IMR-90 (cell line): ENCODE measurements around the gene SLC9A7. TPM values are rescaled to one million over a fixed set of nuclear protein-coding genes. Genes with fewer than 3 reads are reported as not detected.

ENCODE experiments used
- ATAC-seq: fragments of 200-7000 bp; cut with Tn5 transposase; 2 replicates; pipeline ENCODE4 v1.9.1; 2020; ENCODE audit warnings: low read depth, mild to moderate bottlenecking, moderate library complexity
- BruUV-seq: library from RNA; stranded (reverse); fragments of 400-500 nt; replicated peaks from 2 replicates; lab custom pipeline; 2021; lab: Mats Ljungman, UMichigan
- CTCF ChIA-PET: fragments of 300-600 bp; formaldehyde crosslinking; extraction: SDS; loops from one replicate; lab custom pipeline; 2021; ENCODE audit warnings: antibody characterized with exemption; lab: Yijun Ruan, JAX
- POLR2A ChIA-PET: fragments of 300-600 bp; sonication (Branson Sonifier 250); formaldehyde crosslinking; loops from one replicate; lab custom pipeline; 2022; ENCODE audit warnings: antibody characterized with exemption; ENCODE audit not compliant: unreplicated experiment; lab: Charles Lee
- DNase-seq: peaks from one replicate; pipeline ENCODE4 v3.0.0; 2013
- H2AFZ ChIP-seq: replicated peaks from 2 replicates; pipeline ENCODE3; 2013; ENCODE audit warnings: low read length, mild to moderate bottlenecking; ENCODE audit not compliant: poor library complexity
- H2AK5ac ChIP-seq: 2 replicates; pipeline ENCODE4 v1.6.1; 2013; ENCODE audit warnings: low read depth, low read length, inconsistent platforms
- H2AK9ac ChIP-seq: replicated peaks from 2 replicates; pipeline ENCODE3; 2013; ENCODE audit warnings: mild to moderate bottlenecking, low read depth, low read length, moderate library complexity; ENCODE audit not compliant: poor library complexity
- H2BK120ac ChIP-seq: 2 replicates; pipeline ENCODE4 v1.6.1; 2013; ENCODE audit warnings: low read depth, low read length, inconsistent platforms
- H2BK15ac ChIP-seq: 3 replicates; pipeline ENCODE4 v1.6.1; 2013; ENCODE audit warnings: low read depth, low read length, inconsistent platforms
- H2BK20ac ChIP-seq: 2 replicates; pipeline ENCODE4 v1.6.1; 2013; ENCODE audit warnings: low read depth, mild to moderate bottlenecking, inconsistent platforms, low read length, moderate library complexity
- H2BK5ac ChIP-seq: 2 replicates; pipeline ENCODE4 v1.6.1; 2013; ENCODE audit warnings: mild to moderate bottlenecking, low read depth, low read length, inconsistent platforms; ENCODE audit not compliant: poor library complexity, severe bottlenecking
- H3K14ac ChIP-seq: replicated peaks from 2 replicates; pipeline ENCODE4 v1.6.1; 2013; ENCODE audit warnings: low read depth, low read length, inconsistent platforms
- H3K18ac ChIP-seq: 2 replicates; pipeline ENCODE4 v1.6.1; 2013; ENCODE audit warnings: low read depth, low read length, control low read depth
- H3K23ac ChIP-seq: 2 replicates; pipeline ENCODE4 v1.6.1; 2013; ENCODE audit warnings: low read depth, low read length, inconsistent platforms
- H3K27ac ChIP-seq: 2 replicates; pipeline ENCODE4 v1.5.1; 2013; ENCODE audit warnings: mild to moderate bottlenecking, control low read depth, low read length; ENCODE audit not compliant: insufficient read depth
- H3K27me3 ChIP-seq: 2 replicates; pipeline ENCODE4 v1.6.1; 2013; ENCODE audit warnings: low read length; ENCODE audit not compliant: control insufficient read depth, insufficient read depth
- H3K36me3 ChIP-seq: 2 replicates; pipeline ENCODE4 v1.6.1; 2013; ENCODE audit warnings: low read length, mixed read lengths; ENCODE audit not compliant: control insufficient read depth, insufficient read depth
- H3K4ac ChIP-seq: 2 replicates; pipeline ENCODE4 v1.6.1; 2013; ENCODE audit warnings: low read depth, low read length, inconsistent platforms
- H3K4me1 ChIP-seq: 2 replicates; pipeline ENCODE4 v1.6.1; 2013; ENCODE audit warnings: low read length, mixed read lengths; ENCODE audit not compliant: control insufficient read depth, insufficient read depth
- H3K4me2 ChIP-seq: 2 replicates; pipeline ENCODE4 v1.6.1; 2013; ENCODE audit warnings: low read depth, mild to moderate bottlenecking, control low read depth, low read length, moderate library complexity
- H3K4me3 ChIP-seq: 2 replicates; pipeline ENCODE4 v1.5.1; 2013; ENCODE audit warnings: low read depth, mild to moderate bottlenecking, control low read depth, low read length, moderate library complexity; ENCODE audit not compliant: insufficient read depth
- H3K56ac ChIP-seq: 2 replicates; pipeline ENCODE4 v1.6.1; 2013; ENCODE audit warnings: low read length, inconsistent platforms; ENCODE audit not compliant: insufficient read depth; ENCODE audit errors: extremely low read depth
- H3K79me1 ChIP-seq, 2 experiments: 2 replicates each; pipeline ENCODE4 v1.6.1; 2013; ENCODE audit warnings: low read length in 2 of 2, inconsistent platforms in 1 of 2, low read depth in 1 of 2
- H3K9ac ChIP-seq: 2 replicates; pipeline ENCODE4 v1.6.1; 2013; ENCODE audit warnings: low read depth, low read length, control low read depth
- H3K9me1 ChIP-seq: 2 replicates; pipeline ENCODE4 v1.6.1; 2013; ENCODE audit warnings: low read length, inconsistent platforms; ENCODE audit not compliant: insufficient read depth
- H3K9me3 ChIP-seq: 2 replicates; pipeline ENCODE4 v1.6.1; 2013; ENCODE audit warnings: low read length; ENCODE audit not compliant: control insufficient read depth, insufficient read depth
- H4K20me1 ChIP-seq: 2 replicates; pipeline ENCODE4 v1.6.1; 2013; ENCODE audit warnings: low read length, inconsistent platforms; ENCODE audit not compliant: insufficient read depth
- H4K5ac ChIP-seq: 2 replicates; pipeline ENCODE4 v1.6.1; 2013; ENCODE audit warnings: mild to moderate bottlenecking, low read depth, low read length, control low read depth
- H4K8ac ChIP-seq, 2 experiments: 2 replicates each; pipeline ENCODE4 v1.6.1; 2013; ENCODE audit warnings: low read depth in 2 of 2, low read length in 2 of 2, control low read depth in 1 of 2, inconsistent platforms in 1 of 2
- H4K91ac ChIP-seq: 2 replicates; pipeline ENCODE4 v1.6.1; 2013; ENCODE audit warnings: low read depth, low read length, inconsistent platforms; ENCODE audit not compliant: insufficient read depth
- CHD1 ChIP-seq: IDR thresholded peaks from 2 replicates; pipeline ENCODE4 v1.6.1; 2012; ENCODE audit warnings: low read depth, low read length, improper control_type of control experiment
- FOS ChIP-seq: fragments of 150-350 bp; IDR thresholded peaks from 2 replicates; pipeline ENCODE4 v1.6.1; 2016; ENCODE audit warnings: low read depth, low read length
- MXI1 ChIP-seq: IDR thresholded peaks from 2 replicates; pipeline ENCODE4 v1.6.1; 2012; ENCODE audit warnings: low read depth, mild to moderate bottlenecking, low read length, moderate library complexity, borderline replicate concordance
- NFE2L2 ChIP-seq: fragments of 150-350 bp; IDR thresholded peaks from 2 replicates; pipeline ENCODE4 v1.6.1; 2016; ENCODE audit warnings: low read depth, mild to moderate bottlenecking, low read length
- RAD21 ChIP-seq: IDR thresholded peaks from 2 replicates; pipeline ENCODE4 v1.6.1; 2012; ENCODE audit warnings: low read length, improper control_type of control experiment
- RCOR1 ChIP-seq: IDR thresholded peaks from 2 replicates; pipeline ENCODE4 v1.6.1; 2012; ENCODE audit warnings: mild to moderate bottlenecking, low read length, improper control_type of control experiment; ENCODE audit not compliant: insufficient replicate concordance
- RFX5 ChIP-seq: IDR thresholded peaks from 2 replicates; pipeline ENCODE4 v1.8.0; 2012; ENCODE audit warnings: low read depth, mild to moderate bottlenecking, low read length, moderate library complexity
- WGBS, 2 experiments: methylation state at CpG; one replicate each; pipeline versions ENCODE4 v1.1.5 to v1.1.7; 2013; ENCODE audit warnings: missing lambda C conversion rate in 2 of 2; ENCODE audit not compliant: insufficient read length in 1 of 2; ENCODE audit errors: extremely low coverage in 2 of 2; 5-methylcytosine and 5-hydroxymethylcytosine counted together
- dilution Hi-C: fragments of 300-500 bp; cut with HindIII; formaldehyde crosslinking; loops from one replicate; pipeline ENCODE4 v1.14.3; 2018; ENCODE audit warnings: low sequenced_read_pairs; ENCODE audit not compliant: unreplicated experiment
- in situ Hi-C: fragments of 300-500 bp; cut with MboI; formaldehyde crosslinking; loops from 3 replicates; pipeline ENCODE4 v1.14.3; 2019; ENCODE audit warnings: low sequenced_read_pairs, inconsistent platforms, mixed read lengths
- intact Hi-C: fragments of 100-400 bp; cut with micrococcal nuclease; formaldehyde crosslinking; loops from 2 replicates; pipeline ENCODE4 v1.10.0; 2022
- polyA plus RNA-seq, 3 experiments: library from polyadenylated mRNA; depleted of rRNA; stranded (reverse); fragments of >200 nt; gene quantifications; 2 replicates each; pipeline ENCODE4 v1.2.3, GENCODE V29; 2012; ENCODE audit warnings: low replicate concordance in 1 of 3
- total RNA-seq: library from RNA; depleted of rRNA; stranded (reverse); fragments of >200 nt; gene quantifications from 2 replicates; pipeline ENCODE4 v1.2.3, GENCODE V29; 2012
- TF ChIP-seq, protein P1 (sequence below): fragments of 150-350 bp; IDR thresholded peaks from 2 replicates; pipeline ENCODE4 v1.6.1; 2016; ENCODE audit warnings: low read depth, mild to moderate bottlenecking, low read length, moderate library complexity, borderline replicate concordance
- TF ChIP-seq, protein P2 (sequence below): fragments of 150-350 bp; IDR thresholded peaks from 2 replicates; pipeline ENCODE4 v1.6.1; 2017; ENCODE audit warnings: mild to moderate bottlenecking, antibody characterized with exemption, low read length, low read depth

SLC9A7 gene
- total and polyA plus RNA-seq, 2 of the 4 experiments (the other 2 are of a cell fraction) = 14.4 to 76.4 TPM

DNA sequence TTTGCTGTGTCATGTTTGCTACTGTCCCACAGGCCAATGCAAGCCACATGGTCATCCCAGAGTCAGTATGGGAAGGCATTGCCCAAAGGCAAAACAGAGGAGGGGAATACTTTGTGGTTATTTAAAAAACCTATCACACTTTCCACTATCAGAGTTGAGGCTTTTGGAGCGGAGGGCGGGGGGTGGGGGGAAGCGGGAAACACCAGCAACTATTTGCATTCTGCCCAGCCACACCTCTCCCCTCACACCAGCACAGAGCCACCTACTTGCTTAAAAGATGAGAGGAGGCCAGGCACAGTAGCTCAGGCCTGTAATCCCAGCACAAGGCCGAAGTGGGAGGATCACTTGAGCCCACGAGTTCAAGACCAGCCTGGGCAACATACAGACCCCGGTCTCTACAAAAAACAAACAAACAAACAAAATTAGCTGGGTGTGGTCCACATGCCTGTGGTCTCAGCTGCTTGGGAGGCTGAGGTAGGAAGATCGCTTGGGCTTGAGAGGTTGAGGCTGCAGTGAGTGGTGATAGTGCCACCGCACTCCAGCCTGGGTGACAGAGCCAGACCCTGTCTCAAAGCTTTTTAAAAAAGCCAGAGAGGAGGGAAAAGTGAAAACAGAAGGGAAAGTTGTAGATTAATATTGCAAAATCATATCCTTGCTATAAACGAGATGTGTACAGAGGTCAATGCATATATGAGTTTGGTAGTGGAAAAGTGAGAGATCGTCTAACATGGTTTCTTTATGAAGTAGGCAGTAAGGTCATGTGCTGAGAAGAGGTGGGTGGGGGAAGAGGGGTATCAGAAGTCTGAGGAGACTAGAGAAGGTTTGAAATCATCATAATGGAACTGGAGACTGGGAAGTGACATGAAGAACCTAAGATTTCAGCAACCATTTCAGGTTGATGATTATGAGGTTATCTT lies 187.2 kb downstream of the SLC9A7 start:
- Histone ChIP-seq H3K9me1 (no peaks in the 10 kb centered on the region), H3K4me2 (no peak overlapping the region), H3K9me3 (no peaks in the 10 kb centered on the region), H3K4ac (no peak overlapping the region), H3K4me1 (peaks cover 2% of the 10 kb centered on the region; the same call in 1 of the 2 replicates), H2AFZ (no peak overlapping the region), H2AK9ac (no peak overlapping the region), H4K91ac (no peak overlapping the region), H3K4me3 (no peak overlapping the region), H2BK20ac (no peak overlapping the region), H3K36me3 (no peaks in the 10 kb centered on the region), H3K9ac (no peak overlapping the region), H4K8ac (no peak overlapping the region), H2BK5ac (no peak overlapping the region), H3K27me3 (no peaks in the 10 kb centered on the region), H4K20me1 (no peaks in the 10 kb centered on the region), H2AK5ac (no peak overlapping the region), H2BK15ac (no peak overlapping the region), H4K5ac (no peak overlapping the region), H3K56ac (no peak overlapping the region), H3K23ac (no peak overlapping the region), H2BK120ac (no peak overlapping the region), H3K14ac (no peak overlapping the region), H3K27ac (no peak overlapping the region), H3K18ac (no peak overlapping the region), H3K79me1 (peaks cover 0 to 14% of the 10 kb centered on the region in 2 experiments; a peak in 2 of 4 replicates)
- BruUV-seq = no TSS peak
- ChIA-PET CTCF (interaction anchor here (1.1 to 1.7 kb wide), 2 partner anchors 70 to 78 kb away, joined by 3 to 5 read pairs; no protein-coding TSS in a partner anchor), POLR2A (no interaction called here)
- no peak for DNase-seq
- dilution Hi-C loops = no loop called here
- TF ChIP-seq, protein P1, sequence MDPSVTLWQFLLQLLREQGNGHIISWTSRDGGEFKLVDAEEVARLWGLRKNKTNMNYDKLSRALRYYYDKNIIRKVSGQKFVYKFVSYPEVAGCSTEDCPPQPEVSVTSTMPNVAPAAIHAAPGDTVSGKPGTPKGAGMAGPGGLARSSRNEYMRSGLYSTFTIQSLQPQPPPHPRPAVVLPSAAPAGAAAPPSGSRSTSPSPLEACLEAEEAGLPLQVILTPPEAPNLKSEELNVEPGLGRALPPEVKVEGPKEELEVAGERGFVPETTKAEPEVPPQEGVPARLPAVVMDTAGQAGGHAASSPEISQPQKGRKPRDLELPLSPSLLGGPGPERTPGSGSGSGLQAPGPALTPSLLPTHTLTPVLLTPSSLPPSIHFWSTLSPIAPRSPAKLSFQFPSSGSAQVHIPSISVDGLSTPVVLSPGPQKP = no peak
- no peak for TF ChIP-seq CHD1
- TF ChIP-seq NFE2L2 = no peak
- TF ChIP-seq RFX5 = no peak
- no peak for TF ChIP-seq FOS
- TF ChIP-seq, protein P2, sequence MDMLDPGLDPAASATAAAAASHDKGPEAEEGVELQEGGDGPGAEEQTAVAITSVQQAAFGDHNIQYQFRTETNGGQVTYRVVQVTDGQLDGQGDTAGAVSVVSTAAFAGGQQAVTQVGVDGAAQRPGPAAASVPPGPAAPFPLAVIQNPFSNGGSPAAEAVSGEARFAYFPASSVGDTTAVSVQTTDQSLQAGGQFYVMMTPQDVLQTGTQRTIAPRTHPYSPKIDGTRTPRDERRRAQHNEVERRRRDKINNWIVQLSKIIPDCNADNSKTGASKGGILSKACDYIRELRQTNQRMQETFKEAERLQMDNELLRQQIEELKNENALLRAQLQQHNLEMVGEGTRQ = no peak
- TF ChIP-seq MXI1 = no peak
- no peak for TF ChIP-seq RAD21
- no peak for TF ChIP-seq RCOR1
- in situ Hi-C loops = no loop called here
- ATAC-seq = no peak
- intact Hi-C loops = loop anchor here (5.0 kb wide), 1 partner anchor 111 kb away; no protein-coding TSS in a partner anchor
- 80% methylated on average over 2 of the region's 10 CpGs; no CpG with 5 or more reads in 1 of the 2 experiments for WGBS, 2 experiments
